Prostate gland (tissue), 2 donors: Measurements from ENCODE around the gene BAX. TPM values are rescaled to one million over a fixed set of nuclear protein-coding genes. Genes with fewer than 3 reads are reported as not detected.

Source experiments
- DNase-seq: peaks from one replicate; pipeline ENCODE4 v3.0.0-alpha.2; 2019; ENCODE audit warnings: low spot score
- H3K27ac ChIP-seq, 2 donors: fragments of 200-600 bp; sonication (generic); 2 replicates each; pipeline ENCODE4 v1.5.1; 2017 to 2019
- H3K27me3 ChIP-seq: fragments of 200-600 bp; sonication (generic); replicated peaks from 2 replicates; pipeline ENCODE4 v1.5.1; 2019; ENCODE audit not compliant: insufficient read depth
- H3K36me3 ChIP-seq, 2 donors: fragments of 200-600 bp; sonication (generic); 1 replicate in 1 of 2; 2 replicates in 1 of 2; pipeline versions ENCODE4 v1.5.1 to v1.8.1; 2017 to 2019
- H3K4me1 ChIP-seq: fragments of 200-600 bp; sonication (generic); replicated peaks from 2 replicates; pipeline ENCODE4 v1.5.1; 2019
- H3K4me3 ChIP-seq, 2 donors: fragments of 200-600 bp; sonication (generic); 2 replicates each; pipeline ENCODE4 v1.5.1; 2017 to 2019
- H3K9me3 ChIP-seq: fragments of 200-600 bp; sonication (generic); 2 replicates; pipeline ENCODE4 v1.5.1; 2017
- POLR2A ChIP-seq: fragments of 450-650 bp; IDR thresholded peaks from one replicate; pipeline ENCODE4 v1.6.1; 2016; ENCODE audit warnings: antibody characterized with exemption, mild to moderate bottlenecking
- POLR2AphosphoS5 ChIP-seq: sonication (generic); formaldehyde crosslinking; IDR thresholded peaks from one replicate; pipeline ENCODE4 v1.6.1; 2017; ENCODE audit warnings: antibody characterized with exemption
- WGBS: methylation state at CpG from one replicate; pipeline ENCODE4 v1.1.5; 2018; 5-methylcytosine and 5-hydroxymethylcytosine counted together
- intact Hi-C: fragments of 100-400 bp; cut with DNase I; formaldehyde crosslinking; loops from one replicate; pipeline ENCODE4 v1.14.2; 2022
- total RNA-seq, 2 donors: library from RNA; depleted of rRNA; stranded (reverse); fragments of >200 nt; gene quantifications; one replicate each; pipeline ENCODE4 v1.1.0, GENCODE V29; 2016
- TF ChIP-seq, protein P1 (sequence below), 4 experiments: fragments of 200-600 bp in 2 of 4; fragments of 450-650 bp in 2 of 4; sonication (generic) in 2 of 4; IDR thresholded peaks; 1 replicate in 3 of 4; 2 replicates in 1 of 4; pipeline ENCODE4 v1.5.1; 2016 to 2019; ENCODE audit warnings: antibody characterized with exemption in 4 of 4, mild to moderate bottlenecking in 2 of 4, moderate library complexity in 2 of 4

BAX gene
- total RNA-seq, 2 donors from 2014 or later = 52.1 to 62.3 TPM

DNA sequence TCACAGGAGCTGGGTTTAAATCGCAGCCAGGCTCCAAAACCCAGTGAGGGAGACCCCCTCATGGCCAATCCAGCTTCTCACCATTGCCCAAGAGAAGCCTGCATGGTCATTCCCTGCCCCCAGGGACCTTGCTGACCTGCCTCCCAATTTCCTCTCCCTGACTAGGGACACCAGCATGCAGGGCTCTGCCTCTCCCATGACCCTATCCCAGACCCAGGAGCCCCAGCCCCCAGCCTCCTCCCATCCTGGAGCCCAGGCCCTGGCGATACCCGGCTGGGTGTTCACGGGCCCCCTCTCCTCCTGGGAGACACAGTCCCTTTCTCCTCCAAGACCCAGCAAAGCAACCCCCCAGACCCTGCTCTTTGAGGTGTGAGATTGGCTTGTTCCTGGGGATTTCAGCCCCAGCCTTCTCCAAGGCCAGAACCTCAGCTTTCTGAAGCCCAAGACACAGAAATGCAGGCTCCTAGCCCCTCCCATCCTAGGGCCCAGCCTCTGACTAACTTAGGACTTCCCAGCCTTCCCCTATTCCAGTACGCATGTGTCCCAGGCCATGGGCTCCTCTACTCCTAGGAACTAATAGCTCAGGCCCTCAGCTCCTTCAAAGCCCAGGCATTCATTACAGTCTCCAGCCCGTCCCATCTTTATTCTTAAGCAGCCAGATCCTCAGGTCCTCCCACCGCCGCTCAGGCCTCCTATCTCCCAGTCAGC is 37.4 kb downstream of the BAX start:
- Histone ChIP-seq H3K4me1 (peaks cover 19% of the 10 kb centered on the region), H3K9me3 (no peaks in the 10 kb centered on the region), H3K27ac (peak overlapping the region; percentile 97 to 98), H3K27me3 (no peaks in the 10 kb centered on the region), H3K36me3 (no peaks in the 10 kb centered on the region), H3K4me3 (peak overlapping the region; percentile 74 to 88)
- WGBS = 12% methylated on average over 8 of the region's 8 CpGs
- DNase-seq = peak; percentile 74
- intact Hi-C loops = no loop called here
- TF ChIP-seq POLR2AphosphoS5 (peak; percentile 89), POLR2A (peak; percentile 83)
- TF ChIP-seq, protein P1, sequence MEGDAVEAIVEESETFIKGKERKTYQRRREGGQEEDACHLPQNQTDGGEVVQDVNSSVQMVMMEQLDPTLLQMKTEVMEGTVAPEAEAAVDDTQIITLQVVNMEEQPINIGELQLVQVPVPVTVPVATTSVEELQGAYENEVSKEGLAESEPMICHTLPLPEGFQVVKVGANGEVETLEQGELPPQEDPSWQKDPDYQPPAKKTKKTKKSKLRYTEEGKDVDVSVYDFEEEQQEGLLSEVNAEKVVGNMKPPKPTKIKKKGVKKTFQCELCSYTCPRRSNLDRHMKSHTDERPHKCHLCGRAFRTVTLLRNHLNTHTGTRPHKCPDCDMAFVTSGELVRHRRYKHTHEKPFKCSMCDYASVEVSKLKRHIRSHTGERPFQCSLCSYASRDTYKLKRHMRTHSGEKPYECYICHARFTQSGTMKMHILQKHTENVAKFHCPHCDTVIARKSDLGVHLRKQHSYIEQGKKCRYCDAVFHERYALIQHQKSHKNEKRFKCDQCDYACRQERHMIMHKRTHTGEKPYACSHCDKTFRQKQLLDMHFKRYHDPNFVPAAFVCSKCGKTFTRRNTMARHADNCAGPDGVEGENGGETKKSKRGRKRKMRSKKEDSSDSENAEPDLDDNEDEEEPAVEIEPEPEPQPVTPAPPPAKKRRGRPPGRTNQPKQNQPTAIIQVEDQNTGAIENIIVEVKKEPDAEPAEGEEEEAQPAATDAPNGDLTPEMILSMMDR (IDR thresholded peaks at IDR 0.05) = no peak

DNA sequence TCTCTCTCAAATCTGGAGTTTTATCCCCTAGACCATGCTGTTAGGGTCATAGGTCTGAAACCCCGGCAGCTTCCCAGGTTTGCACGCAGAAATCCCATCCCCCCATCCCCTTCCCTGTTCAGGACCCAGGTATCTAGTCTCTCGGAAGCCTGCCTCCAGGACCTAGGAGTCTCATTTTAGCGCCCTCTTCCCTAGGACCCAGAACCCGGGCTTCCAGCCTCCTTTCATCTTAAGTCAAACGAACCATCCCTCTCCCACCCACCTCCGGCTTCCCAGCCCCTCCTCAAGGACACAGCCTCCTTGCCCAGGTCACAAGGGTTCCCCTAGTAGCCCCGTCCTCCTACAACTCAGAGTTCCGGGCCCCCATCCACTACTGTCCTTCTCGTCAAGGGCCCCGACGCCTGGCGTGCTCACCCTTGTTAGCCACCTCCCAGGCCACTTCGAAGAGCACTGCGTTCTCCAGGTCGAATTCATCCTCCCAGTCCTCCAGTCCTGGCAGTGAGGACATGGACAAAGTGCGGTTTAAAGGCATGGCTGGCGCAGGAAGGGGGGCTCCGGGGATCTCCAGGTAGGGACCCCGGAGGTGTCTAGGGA is 38.0 kb downstream of the BAX start:
- DNase-seq = no peak
- TF ChIP-seq, protein P1 (IDR thresholded peaks at IDR 0.05) = no peak
- TF ChIP-seq POLR2A (no peak), POLR2AphosphoS5 (no peak)

DNA sequence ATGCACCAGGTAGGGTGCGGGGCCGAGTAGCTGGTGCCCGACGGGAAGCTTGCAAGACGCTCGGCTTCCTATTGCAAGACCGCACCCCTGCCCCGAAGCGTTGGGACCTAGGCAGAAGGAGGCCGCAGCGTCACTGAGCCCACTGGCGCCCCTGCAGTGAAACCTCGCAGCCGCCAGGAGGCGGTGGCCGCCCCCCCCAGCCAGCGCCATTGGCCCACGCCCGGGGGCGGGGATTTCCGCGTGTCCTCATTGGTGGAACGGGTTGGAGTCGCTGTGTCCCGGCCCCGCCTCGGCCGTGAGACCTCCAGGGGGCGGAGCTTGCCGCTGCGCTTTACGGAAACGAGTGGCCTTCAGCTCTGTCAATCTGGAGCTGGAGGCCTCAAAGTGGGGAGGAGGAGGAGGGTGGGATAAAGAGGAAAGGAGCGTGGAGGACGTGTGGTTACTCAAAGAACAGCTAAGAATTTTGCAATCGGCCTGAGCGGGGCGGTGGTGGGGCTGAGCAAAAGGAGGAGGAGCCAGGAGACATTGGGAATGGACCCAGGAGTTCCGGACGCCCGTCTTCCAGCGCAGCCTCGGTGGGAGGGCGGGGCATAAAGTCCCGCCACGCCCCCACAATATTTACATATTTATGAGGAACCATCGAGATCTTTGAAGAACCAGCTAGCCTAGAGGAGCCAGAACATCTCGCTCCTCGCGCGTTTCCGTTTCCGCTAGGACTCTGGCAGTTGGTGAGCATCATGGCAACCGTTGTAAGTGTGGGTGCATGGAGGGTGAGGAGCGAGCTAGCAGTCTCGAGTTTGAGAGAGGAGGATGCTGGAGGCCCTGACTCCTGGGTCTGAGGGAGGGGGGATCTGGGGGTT is 38.7 kb downstream of the BAX start, which contains the start of the genes GYS1 and RUVBL2:
TSS of gene GYS1 (minus strand) at position 135 of the 860 bp plus-strand sequence. CDS start 197 bp downstream, outside the sequence.
TSS of gene RUVBL2 (plus strand) at position 713 of the 860 bp plus-strand sequence. CDS start at position 738, 25 bp downstream.
- intact Hi-C loops = no loop called here
- WGBS = under 1% methylated on average over 50 of the region's 56 CpGs
- H3K4me1 ChIP-seq = peaks cover 19% of the 10 kb centered on the region
- H3K27ac ChIP-seq = peak within 1 kb of the TSS; percentile 97 to 98
- no peaks in the 10 kb centered on the region for H3K9me3 ChIP-seq
- no peaks in the 10 kb centered on the region for H3K36me3 ChIP-seq
- no peaks in the 10 kb centered on the region for H3K27me3 ChIP-seq
- H3K4me3 ChIP-seq = peak within 1 kb of the TSS; percentile 74 to 88
- TF ChIP-seq, protein P1 (IDR thresholded peaks at IDR 0.05) = peak; percentile 96 to 100 (median 99)
- peak; percentile 99 for TF ChIP-seq POLR2AphosphoS5
- peak; percentile 99 for TF ChIP-seq POLR2A
- peak; percentile 99 for DNase-seq

More for the DNA sequence above, 38.0 kb downstream of the BAX start:
- H3K27ac ChIP-seq = peak overlapping the region; percentile 97 to 98
- under 1% methylated on average over 20 of the region's 20 CpGs for WGBS
- no peaks in the 10 kb centered on the region for H3K36me3 ChIP-seq
- H3K4me1 ChIP-seq = peaks cover 19% of the 10 kb centered on the region
- H3K4me3 ChIP-seq = peak overlapping the region; percentile 74 to 88
- intact Hi-C loops = no loop called here
- no peaks in the 10 kb centered on the region for H3K27me3 ChIP-seq
- H3K9me3 ChIP-seq = no peaks in the 10 kb centered on the region

DNA sequence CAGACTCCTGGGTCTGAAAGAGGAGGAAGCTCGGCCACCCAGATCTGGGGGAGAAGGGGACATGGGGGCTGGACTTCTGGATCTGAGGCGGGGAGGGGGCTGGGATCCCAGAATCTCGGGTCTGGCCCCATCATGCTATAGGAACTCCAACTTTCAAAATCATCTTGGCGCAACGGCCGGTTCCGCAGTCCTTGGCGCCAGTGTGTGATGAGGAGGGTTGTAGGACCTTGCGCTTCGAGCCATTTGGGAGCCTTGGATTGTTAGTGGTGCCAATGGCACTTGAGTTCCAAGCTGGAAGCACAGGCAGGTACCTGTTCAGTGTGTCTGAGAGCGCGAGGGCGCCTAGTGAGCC is 39.3 kb downstream of the BAX start:
- Histone ChIP-seq H3K27ac (peak overlapping the region; percentile 97 to 98), H3K9me3 (no peaks in the 10 kb centered on the region), H3K4me1 (peaks cover 19% of the 10 kb centered on the region), H3K36me3 (no peaks in the 10 kb centered on the region), H3K27me3 (no peaks in the 10 kb centered on the region), H3K4me3 (peak overlapping the region; percentile 74 to 88)
- intact Hi-C loops = no loop called here
- DNase-seq = no peak
- WGBS = 3% methylated on average over 13 of the region's 13 CpGs
- TF ChIP-seq POLR2AphosphoS5 = no peak
- TF ChIP-seq, protein P1 (IDR thresholded peaks at IDR 0.05) = no peak
